Measurements from ENCODE around the gene FSTL3.
"Not testable (repeated sequence)": the region's sequence is repeated elsewhere in the genome, so short reads cannot be mapped to it uniquely, and the experiment has no call there.

GRCh38 chr19:729564-729963 lies 53.4 kb downstream of the FSTL3 start:
- TF ChIP-seq CTCF (conservative IDR thresholded peaks at IDR 0.05); ZFX (IDR thresholded peaks at IDR 0.05): not testable (repeated sequence)
